Keratinocyte (primary cell): ENCODE results near the gene ZFAND6. TPM values are rescaled to one million over a fixed set of nuclear protein-coding genes. Genes with fewer than 3 reads are reported as not detected.
"Not testable (repeated sequence)": the region's sequence is repeated elsewhere in the genome, so short reads cannot be mapped to it uniquely, and the experiment has no call there.

Experiments used
- DNase-seq: peaks from one replicate; pipeline ENCODE4 v3.0.0-alpha.2; 2011; ENCODE audit warnings: low read depth, missing footprints, low spot score
- FAIRE-seq: peaks from 2 replicates; lab custom pipeline; 2011; peaks lifted over from hg19 to GRCh38; lab: Jason Lieb, UNC
- H2AFZ ChIP-seq: 2 replicates; pipeline ENCODE4 v1.6.0; 2012; ENCODE audit warnings: low read length, control low read depth, inconsistent platforms; ENCODE audit not compliant: control insufficient read depth
- H3K27ac ChIP-seq: 2 replicates; pipeline ENCODE4 v1.5.1; 2011; ENCODE audit warnings: low read length; ENCODE audit not compliant: control insufficient read depth, insufficient read depth
- H3K27me3 ChIP-seq: 3 replicates; pipeline ENCODE4 v1.6.0; 2011; ENCODE audit warnings: low read length; ENCODE audit not compliant: control insufficient read depth, insufficient read depth; ENCODE audit errors: extremely low read depth
- H3K36me3 ChIP-seq, 2 experiments: 2 replicates in 1 of 2; 3 replicates in 1 of 2; pipeline ENCODE4 v1.5.1; 2011; ENCODE audit warnings: low read length in 2 of 2, mild to moderate bottlenecking in 1 of 2; ENCODE audit not compliant: control insufficient read depth in 2 of 2, insufficient read depth in 2 of 2; ENCODE audit errors: extremely low read depth in 1 of 2
- H3K4me1 ChIP-seq: 3 replicates; pipeline ENCODE4 v1.5.1; 2011; ENCODE audit warnings: low read length; ENCODE audit not compliant: control insufficient read depth, insufficient read depth; ENCODE audit errors: extremely low read depth
- H3K4me2 ChIP-seq: 3 replicates; pipeline ENCODE4 v1.6.0; 2011; ENCODE audit warnings: low read depth, low read length; ENCODE audit not compliant: control insufficient read depth, insufficient read depth; ENCODE audit errors: extremely low read depth
- H3K4me3 ChIP-seq, 3 experiments: fragments of 200-600 bp in 1 of 3; sonication (generic) in 1 of 3; 2 replicates in 2 of 3; 3 replicates in 1 of 3; pipeline ENCODE4 v1.5.1; 2011 to 2016; ENCODE audit warnings: low read length in 3 of 3, mild to moderate bottlenecking in 3 of 3, control low read depth in 2 of 3, inconsistent platforms in 1 of 3, low read depth in 1 of 3, mixed read lengths in 1 of 3, mixed run types in 1 of 3, moderate library complexity in 1 of 3; ENCODE audit not compliant: control insufficient read depth in 2 of 3, insufficient read depth in 2 of 3; ENCODE audit errors: extremely low read depth in 1 of 3
- H3K79me2 ChIP-seq: 2 replicates; pipeline ENCODE4 v1.6.0; 2012; ENCODE audit warnings: low read length; ENCODE audit not compliant: control insufficient read depth, insufficient read depth
- H3K9ac ChIP-seq: 3 replicates; pipeline ENCODE4 v1.6.0; 2011; ENCODE audit warnings: low read length; ENCODE audit not compliant: control insufficient read depth, insufficient read depth; ENCODE audit errors: extremely low read depth
- H3K9me1 ChIP-seq: 3 replicates; pipeline ENCODE4 v1.6.0; 2011; ENCODE audit warnings: low read length; ENCODE audit not compliant: control insufficient read depth, insufficient read depth; ENCODE audit errors: extremely low read depth
- H3K9me3 ChIP-seq: 2 replicates; pipeline ENCODE4 v1.5.1; 2012; ENCODE audit warnings: low read depth, low read length; ENCODE audit not compliant: control insufficient read depth
- H4K20me1 ChIP-seq: 3 replicates; pipeline ENCODE4 v1.6.0; 2011; ENCODE audit warnings: low read length; ENCODE audit not compliant: control insufficient read depth, insufficient read depth; ENCODE audit errors: extremely low read depth
- CTCF ChIP-seq, 3 experiments: IDR thresholded peaks in 1 of 3; conservative IDR thresholded peaks in 1 of 3; optimal IDR thresholded peaks in 1 of 3; 2 replicates in 2 of 3; 3 replicates in 1 of 3; pipeline versions ENCODE3 to v1.5.1; 2011; ENCODE audit warnings: low read length in 3 of 3, mild to moderate bottlenecking in 3 of 3, moderate library complexity in 2 of 3, control low read depth in 1 of 3, inconsistent platforms in 1 of 3; ENCODE audit not compliant: insufficient read depth in 2 of 3; ENCODE audit errors: extremely low read depth in 1 of 3
- EZH2 ChIP-seq: IDR thresholded peaks from one replicate; pipeline ENCODE4 v1.6.1; 2012; ENCODE audit warnings: inconsistent platforms, mild to moderate bottlenecking, low read length, moderate library complexity
- dilution Hi-C: fragments of 300-500 bp; cut with MboI; formaldehyde crosslinking; loops from one replicate; pipeline ENCODE4 v1.7.0; 2020; ENCODE audit warnings: low sequenced_read_pairs; ENCODE audit not compliant: extremely low pct_ligation_motif_present
- polyA plus RNA-seq, 5 experiments: library from polyadenylated mRNA; depleted of rRNA in 3 of 5; stranded (reverse) in 3 of 5; stranded (forward) in 1 of 5; unstranded in 1 of 5; fragments of >200 nt; gene quantifications; 1 replicate in 1 of 5; 2 replicates in 3 of 5; 3 replicates in 1 of 5; pipeline versions ENCODE4 v1.2.1 to v1.2.3, GENCODE V29; 2011 to 2012; ENCODE audit warnings: missing spikeins in 2 of 5, low read depth in 1 of 5, low replicate concordance in 1 of 5

The ZFAND6 gene
- polyA plus RNA-seq, 1 donor (not counting 4 experiments of a cell fraction or from before 2014, with no cell fraction given), result 142 TPM

- H3K27me3 ChIP-seq, result no peaks in the 10 kb centered on the region
- dilution Hi-C loops, result no loop called here
- no peaks in the 10 kb centered on the region for H3K9me1 ChIP-seq
- no peak overlapping the region for H3K4me3 ChIP-seq
- no peaks in the 10 kb centered on the region for H4K20me1 ChIP-seq
- no peak overlapping the region for H3K4me2 ChIP-seq
- no peak overlapping the region for H2AFZ ChIP-seq
- H3K9ac ChIP-seq, result no peak overlapping the region
- H3K36me3 ChIP-seq, result no peaks in the 10 kb centered on the region
- TF ChIP-seq EZH2, result no peak
- TF ChIP-seq CTCF (optimal IDR thresholded peaks at IDR 0.05 in 1 of 3, IDR thresholded peaks at IDR 0.05 in 1 of 3, conservative IDR thresholded peaks at IDR 0.05 in 1 of 3; ENCODE audit: extremely low read depth in 1 of 3, insufficient read depth in 2 of 3, low read length in 3 of 3), result no peak
- H3K79me2 ChIP-seq, result no peaks in the 10 kb centered on the region
- DNase-seq (no peak), FAIRE-seq (no peak)
- no peak overlapping the region for H3K27ac ChIP-seq
- no peaks in the 10 kb centered on the region for H3K9me3 ChIP-seq
- peaks cover 8% of the 10 kb centered on the region for H3K4me1 ChIP-seq
Measured at GRCh38 chr15:80015156-80015555, 44.3 kb upstream of the ZFAND6 start.

GRCh38 chr15:80016506-80016905 lies 43.0 kb upstream of the ZFAND6 start:
- dilution Hi-C loops, DNase-seq, H3K27me3 ChIP-seq, H3K4me1 ChIP-seq, H3K79me2 ChIP-seq, H3K9me3 ChIP-seq, H3K4me2 ChIP-seq, H3K4me3 ChIP-seq, H3K36me3 ChIP-seq, H3K9ac ChIP-seq, H3K27ac ChIP-seq, FAIRE-seq, H2AFZ ChIP-seq, H3K9me1 ChIP-seq, H4K20me1 ChIP-seq: not testable (repeated sequence)

DNA sequence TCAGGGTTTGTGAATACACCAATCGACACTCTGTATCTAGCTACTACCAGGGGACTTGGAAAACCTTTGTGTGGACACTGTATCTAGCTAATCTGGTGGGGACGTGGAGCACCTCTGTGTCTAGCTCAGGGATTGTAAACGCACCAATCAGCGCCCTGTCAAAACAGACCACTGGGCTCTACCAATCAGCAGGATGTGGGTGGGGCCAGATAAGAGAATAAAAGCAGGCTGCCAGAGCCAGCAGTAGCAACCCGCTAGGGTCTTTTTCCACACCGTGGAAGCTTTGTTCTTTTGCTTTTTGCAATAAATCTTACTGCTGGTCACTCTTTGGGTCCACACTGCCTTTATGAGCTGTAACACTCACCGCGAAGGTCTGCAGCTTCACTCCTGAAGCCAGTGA lies 42.3 kb upstream of the ZFAND6 start:
- H3K27me3 ChIP-seq, H3K4me3 ChIP-seq, DNase-seq, H3K79me2 ChIP-seq, H3K4me1 ChIP-seq, H3K9me1 ChIP-seq, dilution Hi-C loops, H3K4me2 ChIP-seq, FAIRE-seq, H2AFZ ChIP-seq, H3K9me3 ChIP-seq, H3K36me3 ChIP-seq, H3K27ac ChIP-seq, H4K20me1 ChIP-seq, H3K9ac ChIP-seq: not testable (repeated sequence)
